ENCODE measurements around the gene EDN1.

Gene EDN1

DNA sequence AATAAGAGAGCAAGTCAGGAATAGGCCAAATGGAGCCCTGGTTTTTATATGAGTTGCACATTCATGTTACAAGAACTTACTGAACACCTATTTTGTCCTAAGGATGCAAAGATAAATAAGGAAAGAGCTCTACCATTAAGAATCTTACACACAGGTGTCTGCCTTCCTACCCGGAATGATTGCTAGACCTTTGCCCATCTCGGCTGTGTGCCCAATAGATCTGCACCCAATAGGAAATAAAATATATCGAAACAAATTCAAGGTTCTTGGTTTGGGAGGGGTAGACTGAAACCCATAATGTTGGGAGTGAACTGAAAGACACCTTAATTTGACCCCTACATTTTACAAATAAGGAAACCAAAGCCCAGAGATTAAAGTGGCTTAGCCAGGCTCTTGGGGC is 48.9 kb downstream of the EDN1 start:
- no peak for DNase-seq

DNA sequence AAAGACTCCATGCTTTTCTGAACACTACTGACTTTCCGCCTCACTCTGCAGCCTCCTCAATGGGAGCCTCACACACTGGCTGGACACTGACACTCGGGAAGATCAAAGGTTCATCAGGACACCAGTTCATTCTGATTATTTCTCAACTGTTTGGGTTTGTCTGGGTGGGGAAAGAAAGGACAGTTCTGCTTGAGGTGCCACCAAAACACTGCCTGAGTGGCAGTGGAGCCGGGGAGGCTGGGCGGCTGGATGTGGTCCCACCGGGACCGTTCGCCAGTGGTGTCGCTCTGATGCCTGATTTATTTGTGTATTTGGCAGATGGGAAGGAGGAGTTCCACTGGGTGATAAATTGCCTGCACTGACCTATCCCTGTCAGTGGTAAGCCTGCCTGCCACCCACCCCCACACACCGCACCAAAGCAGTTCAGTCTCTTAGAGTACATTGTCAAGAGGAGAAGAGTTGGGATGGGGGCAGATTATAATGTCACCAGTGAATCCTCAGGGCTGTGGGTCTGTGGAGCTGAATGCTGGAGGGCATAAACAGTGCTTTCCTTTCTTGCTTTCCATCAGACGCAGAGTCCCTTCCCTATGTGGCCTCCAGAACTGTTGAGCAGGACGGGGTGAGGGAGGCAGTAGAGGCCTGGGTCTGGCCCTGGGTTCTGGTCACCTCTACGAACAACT is 49.8 kb downstream of the EDN1 start:
- DNase-seq: no peak
- intact Hi-C loops (cut with DNase I): no loop called here

More for the DNA sequence above, 48.9 kb downstream of the EDN1 start:
- intact Hi-C loops (cut with DNase I): no loop called here

DNA sequence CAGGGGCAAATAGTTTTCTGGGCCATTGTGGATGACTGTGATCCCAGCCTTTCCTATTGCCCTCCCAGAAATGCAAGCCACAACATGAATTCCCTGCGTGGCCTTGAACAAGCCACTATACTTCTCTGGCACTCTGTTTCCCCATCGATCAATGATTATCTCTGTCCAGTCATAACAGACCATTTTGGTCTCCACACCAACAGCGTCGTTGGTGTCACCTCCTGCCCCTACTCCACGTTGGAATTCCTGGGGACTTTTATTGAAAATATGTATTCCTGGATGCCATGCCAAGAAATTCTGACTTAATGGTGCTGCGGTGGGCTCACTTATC is 50.3 kb downstream of the EDN1 start:
- no peak for DNase-seq
- intact Hi-C loops (cut with DNase I): no loop called here

DNA sequence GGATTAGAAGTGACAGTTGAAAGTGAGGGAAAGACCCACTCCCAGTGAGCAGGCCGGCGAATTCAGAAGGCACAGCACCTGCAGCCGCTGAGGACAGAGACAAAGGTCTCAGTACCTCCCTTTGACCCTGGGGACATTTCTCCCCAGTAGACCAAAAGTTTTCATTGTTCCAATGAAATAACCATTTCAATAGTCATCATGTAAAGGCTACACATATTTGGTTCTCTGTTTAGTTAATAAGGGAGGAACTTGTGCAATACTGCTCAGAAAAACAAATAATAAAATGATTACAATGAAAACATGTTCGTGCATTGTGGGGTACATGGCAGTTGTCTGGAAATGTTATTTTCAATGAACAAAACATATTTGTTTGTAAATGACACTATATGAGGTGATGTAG is 52.5 kb downstream of the EDN1 start:
- no peak for DNase-seq
- intact Hi-C loops (cut with DNase I): no loop called here

DNA sequence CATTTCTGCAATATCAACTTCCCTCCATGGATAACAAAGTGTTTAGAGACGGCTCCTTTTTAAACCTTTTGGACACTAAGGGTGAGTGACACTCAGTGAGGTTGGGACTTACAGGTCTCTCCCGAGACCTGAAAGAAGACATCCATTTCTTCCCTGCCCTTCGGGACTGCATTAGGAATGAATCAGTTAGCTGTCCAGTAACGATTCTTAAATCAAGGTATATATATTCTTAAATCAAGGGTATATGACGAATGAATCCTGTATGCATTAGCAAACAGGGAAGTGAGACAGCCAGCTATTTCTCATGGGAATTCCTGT is 52.9 kb downstream of the EDN1 start:
- intact Hi-C loops (cut with DNase I): no loop called here
- no peak for DNase-seq

DNA sequence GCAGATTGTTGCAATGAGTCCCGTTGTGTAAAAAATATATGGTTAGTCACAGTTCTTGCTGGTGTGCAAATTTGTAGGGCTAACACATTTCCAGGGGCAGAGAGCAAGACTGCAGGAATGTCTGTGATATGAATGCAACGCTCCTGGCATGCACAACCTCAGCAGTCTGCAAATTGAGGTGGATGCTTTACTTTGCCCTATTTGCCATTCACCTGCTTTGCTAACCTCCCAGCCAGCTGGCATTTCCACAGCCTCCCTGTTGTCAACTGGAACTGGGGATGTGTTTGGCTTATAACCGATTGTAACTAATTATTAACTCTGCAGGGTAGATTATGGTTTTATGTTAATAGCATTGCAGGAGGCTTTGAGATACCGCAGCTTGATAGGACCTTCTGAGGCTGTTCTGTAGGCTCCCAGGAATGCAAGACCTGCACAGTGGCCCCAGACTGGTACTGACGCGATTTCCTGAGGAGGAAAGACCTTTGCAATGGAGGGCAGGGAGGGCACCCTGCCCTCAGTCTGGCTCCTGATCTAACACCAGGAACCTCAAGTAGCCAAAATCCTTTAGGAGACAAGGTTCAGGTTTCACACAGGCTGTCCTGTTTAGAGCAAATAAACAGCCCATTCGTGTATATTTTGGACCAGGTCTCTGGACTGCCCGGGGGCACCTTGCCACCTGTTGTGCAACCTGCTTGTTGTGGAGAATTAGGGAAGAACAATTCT is 53.4 kb downstream of the EDN1 start:
- no peak for DNase-seq
- intact Hi-C loops (cut with DNase I): no loop called here

DNA sequence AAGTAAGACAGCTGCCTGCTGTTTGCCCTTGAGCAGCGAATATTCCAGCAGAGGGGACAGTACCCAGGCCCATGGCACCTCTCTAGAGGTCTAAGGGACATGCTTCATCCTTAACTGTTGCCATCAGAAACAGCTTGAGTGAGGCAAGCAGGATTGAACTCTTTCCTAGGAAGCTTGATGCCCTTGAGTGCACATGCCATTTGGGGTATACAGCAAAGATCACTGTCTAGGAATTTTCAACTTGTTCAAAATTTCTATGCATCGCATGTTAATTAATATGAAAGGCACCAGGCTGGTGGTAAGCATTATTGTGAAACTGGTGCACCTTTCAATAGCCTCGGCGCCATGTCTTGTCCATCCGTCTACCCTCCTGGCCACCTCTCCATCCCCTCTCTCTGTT is 54.1 kb downstream of the EDN1 start:
- intact Hi-C loops (cut with DNase I): no loop called here

DNA sequence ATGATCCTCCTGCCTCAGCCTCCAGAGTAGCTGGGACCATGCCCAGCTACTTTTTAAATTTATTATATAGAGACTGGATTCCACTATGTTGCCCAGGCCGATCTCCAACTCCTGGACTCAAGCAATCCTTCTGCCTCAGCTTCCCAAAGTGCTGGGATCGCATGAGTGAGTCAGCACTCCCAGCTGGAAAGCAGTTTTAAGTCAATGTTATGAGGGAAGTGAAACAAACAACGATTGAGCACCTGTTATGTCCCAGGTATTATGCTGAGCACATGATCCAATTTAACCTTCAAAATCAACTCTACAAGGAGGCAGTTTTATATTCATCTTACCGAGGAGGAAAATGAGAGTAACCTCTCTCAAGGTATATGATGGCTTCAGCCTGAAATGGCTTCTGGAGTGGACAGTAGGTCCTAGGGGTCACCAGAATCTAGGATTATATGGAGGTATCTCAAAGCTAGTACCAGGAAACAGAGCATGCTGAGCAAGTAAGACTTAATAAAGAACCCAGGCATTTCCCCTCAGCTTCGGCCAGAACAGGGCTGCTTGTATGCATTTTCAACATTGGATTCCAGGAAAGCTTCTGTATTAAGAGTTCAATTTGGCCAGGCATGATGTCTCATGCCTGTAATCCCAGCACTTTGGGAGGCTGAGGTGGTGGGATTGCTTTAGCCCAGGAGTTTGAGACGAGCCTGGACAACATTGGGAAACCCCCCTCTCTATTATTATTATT is 55.0 kb downstream of the EDN1 start:
- intact Hi-C loops (cut with DNase I): no loop called here
- DNase-seq: no peak

More for the DNA sequence above, 54.1 kb downstream of the EDN1 start:
- DNase-seq: no peak

DNA sequence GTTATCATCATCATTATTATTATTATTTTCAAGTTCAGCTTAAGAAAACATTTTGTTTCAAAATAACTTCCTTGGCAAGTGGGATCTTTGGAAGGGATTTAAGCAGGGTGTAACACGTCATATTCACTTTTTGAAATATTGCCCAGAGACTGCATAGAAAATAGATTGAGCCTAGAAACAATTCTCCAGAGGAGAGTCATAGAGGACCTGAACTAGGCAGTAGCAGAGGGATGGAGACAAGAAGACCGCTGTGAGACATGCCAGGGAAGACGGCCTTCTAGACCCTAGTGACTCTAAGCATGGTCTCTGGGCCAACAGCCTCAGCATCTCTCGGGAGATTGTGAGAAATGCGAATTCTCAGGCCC is 55.5 kb downstream of the EDN1 start:
- intact Hi-C loops (cut with DNase I): no loop called here
- DNase-seq: no peak
